Retinal pigment epithelial cell (primary cell): ENCODE measurements around the gene TRPM2.

Experiments
- DNase-seq: peaks from one replicate; pipeline ENCODE4 v3.0.0-alpha.2; 2010; ENCODE audit warnings: low read depth
- H3K4me3 ChIP-seq: 2 replicates; pipeline ENCODE4 v1.5.1; 2011; ENCODE audit warnings: mild to moderate bottlenecking, low read length, control low read depth, moderate library complexity
- TF ChIP-seq, protein P1 (sequence below): conservative IDR thresholded peaks from 2 replicates; pipeline ENCODE4 v1.5.1; 2011; ENCODE audit warnings: low read depth, low read length, control low read depth, inconsistent platforms

TRPM2 gene

DNA sequence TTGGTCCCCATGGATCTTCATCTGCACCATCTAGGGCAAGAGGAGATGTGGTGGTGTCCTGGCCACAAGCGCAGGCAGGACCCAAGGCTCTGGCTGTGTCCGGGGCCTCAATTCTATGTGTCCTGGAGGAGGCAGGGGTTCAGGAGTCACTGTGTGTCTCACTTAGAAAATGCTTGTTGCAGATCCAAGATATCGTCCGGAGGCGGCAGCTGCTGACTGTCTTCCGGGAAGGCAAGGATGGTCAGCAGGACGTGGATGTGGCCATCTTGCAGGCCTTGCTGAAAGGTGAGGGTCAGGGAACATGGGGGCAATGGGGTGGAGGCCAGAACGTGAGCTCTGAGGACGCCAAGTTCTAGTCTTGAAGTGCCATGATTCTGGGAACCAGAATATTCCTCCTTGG lies 29.1 kb downstream of the TRPM2 start:
- no peak overlapping the region for H3K4me3 ChIP-seq
- TF ChIP-seq, protein P1, sequence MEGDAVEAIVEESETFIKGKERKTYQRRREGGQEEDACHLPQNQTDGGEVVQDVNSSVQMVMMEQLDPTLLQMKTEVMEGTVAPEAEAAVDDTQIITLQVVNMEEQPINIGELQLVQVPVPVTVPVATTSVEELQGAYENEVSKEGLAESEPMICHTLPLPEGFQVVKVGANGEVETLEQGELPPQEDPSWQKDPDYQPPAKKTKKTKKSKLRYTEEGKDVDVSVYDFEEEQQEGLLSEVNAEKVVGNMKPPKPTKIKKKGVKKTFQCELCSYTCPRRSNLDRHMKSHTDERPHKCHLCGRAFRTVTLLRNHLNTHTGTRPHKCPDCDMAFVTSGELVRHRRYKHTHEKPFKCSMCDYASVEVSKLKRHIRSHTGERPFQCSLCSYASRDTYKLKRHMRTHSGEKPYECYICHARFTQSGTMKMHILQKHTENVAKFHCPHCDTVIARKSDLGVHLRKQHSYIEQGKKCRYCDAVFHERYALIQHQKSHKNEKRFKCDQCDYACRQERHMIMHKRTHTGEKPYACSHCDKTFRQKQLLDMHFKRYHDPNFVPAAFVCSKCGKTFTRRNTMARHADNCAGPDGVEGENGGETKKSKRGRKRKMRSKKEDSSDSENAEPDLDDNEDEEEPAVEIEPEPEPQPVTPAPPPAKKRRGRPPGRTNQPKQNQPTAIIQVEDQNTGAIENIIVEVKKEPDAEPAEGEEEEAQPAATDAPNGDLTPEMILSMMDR: no peak
- no peak for DNase-seq

- TF ChIP-seq, protein P1: no peak
- DNase-seq: no peak
- H3K4me3 ChIP-seq: no peak overlapping the region
These were observed 29.8 kb downstream of the TRPM2 start for GRCh38 chr21:44383216-44383615.

DNA sequence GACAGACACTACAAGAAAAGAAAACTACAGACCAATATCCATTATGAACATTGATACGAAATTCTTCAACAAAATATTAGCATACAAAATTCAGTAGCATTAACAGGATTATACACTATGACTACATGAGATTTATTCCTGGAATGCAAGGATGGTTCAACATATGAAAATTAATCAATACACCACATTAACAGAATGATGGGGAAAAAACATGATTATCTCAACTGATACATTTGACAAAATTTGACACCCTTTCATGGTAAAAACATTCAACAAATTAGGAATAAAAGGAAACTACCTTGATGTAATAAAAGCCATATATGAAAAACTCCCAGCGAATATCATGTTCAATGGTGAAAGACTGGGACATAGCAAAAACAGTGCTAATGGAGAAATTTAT lies 31.5 kb downstream of the TRPM2 start:
- TF ChIP-seq, protein P1: no peak
- no peak overlapping the region for H3K4me3 ChIP-seq
- DNase-seq: no peak

GRCh38 chr21:44389335-44389734 lies 35.9 kb downstream of the TRPM2 start:
- TF ChIP-seq, protein P1: no peak
- no peak for DNase-seq
- no peak overlapping the region for H3K4me3 ChIP-seq

GRCh38 chr21:44390886-44391285 lies 37.5 kb downstream of the TRPM2 start:
- TF ChIP-seq, protein P1: no peak
- H3K4me3 ChIP-seq: no peak overlapping the region

GRCh38 chr21:44391345-44392091 lies 38.1 kb downstream of the TRPM2 start:
- DNase-seq: no peak
- no peak overlapping the region for H3K4me3 ChIP-seq
- TF ChIP-seq, protein P1: no peak

More at GRCh38 chr21:44390886-44391285, 37.5 kb downstream of the TRPM2 start:
- DNase-seq: no peak

DNA sequence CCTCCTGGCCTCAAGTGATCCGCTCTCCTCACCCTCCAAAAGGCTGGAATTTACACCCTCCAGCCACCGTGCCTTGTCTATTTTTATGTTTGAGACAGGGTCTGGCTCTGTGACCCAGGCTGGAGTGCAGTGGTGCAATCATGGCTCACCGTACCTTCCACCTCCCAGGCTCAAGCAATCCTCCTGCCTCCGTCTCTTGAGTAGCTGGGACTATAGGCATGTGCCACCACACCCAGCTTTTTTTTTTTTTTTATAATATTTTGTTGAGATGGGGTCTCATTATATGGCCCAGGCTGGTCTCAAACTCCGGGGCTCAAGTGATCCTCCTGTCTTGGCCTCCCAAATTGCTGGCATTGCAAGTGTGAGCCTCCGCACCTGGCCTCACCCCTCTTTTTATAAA lies 38.8 kb downstream of the TRPM2 start:
- TF ChIP-seq, protein P1: no peak
- H3K4me3 ChIP-seq: no peak overlapping the region
- no peak for DNase-seq
